H1 (cell line): ENCODE results near the gene MYOG. TPM values are rescaled to one million over a fixed set of nuclear protein-coding genes. Genes with fewer than 3 reads are reported as not detected.

Source experiments
- CTCF ChIA-PET: fragments of 300-600 bp; sonication (Branson Sonifier 250); formaldehyde crosslinking; loops from one replicate; lab custom pipeline; 2021; ENCODE audit not compliant: partially characterized antibody; lab: Charles Lee
- POLR2A ChIA-PET: fragments of 300-600 bp; sonication (Branson Sonifier 250); formaldehyde crosslinking; loops from one replicate; lab custom pipeline; 2021; ENCODE audit warnings: inconsistent platforms; ENCODE audit not compliant: partially characterized antibody; lab: Charles Lee
- DNase-seq, 2 experiments: peaks; one replicate each; pipeline versions ENCODE4 v3.0.0 to v3.0.0-alpha.2; 2010 to 2022; ENCODE audit warnings: low spot score in 2 of 2, low read depth in 1 of 2, mixed read lengths in 1 of 2
- FAIRE-seq: peaks from 2 replicates; lab custom pipeline; 2011; peaks lifted over from hg19 to GRCh38; lab: Jason Lieb, UNC
- H2AFZ ChIP-seq: 2 replicates; pipeline ENCODE4 v1.8.1; 2012; ENCODE audit warnings: low read length, inconsistent platforms
- H2AK5ac ChIP-seq: 2 replicates; pipeline ENCODE4 v1.6.1; 2013; ENCODE audit warnings: low read depth, low read length
- H2BK120ac ChIP-seq: replicated peaks from 2 replicates; pipeline ENCODE3; 2013; ENCODE audit warnings: low read depth, low read length, inconsistent platforms
- H2BK12ac ChIP-seq: 2 replicates; pipeline ENCODE4 v1.6.1; 2013; ENCODE audit warnings: low read depth, low read length
- H2BK15ac ChIP-seq: 2 replicates; pipeline ENCODE4 v1.6.1; 2013; ENCODE audit warnings: low read length
- H2BK20ac ChIP-seq: 2 replicates; pipeline ENCODE4 v1.6.1; 2013; ENCODE audit warnings: low read length
- H2BK5ac ChIP-seq: 2 replicates; pipeline ENCODE4 v1.6.1; 2013; ENCODE audit warnings: low read depth, low read length
- H3K14ac ChIP-seq: 2 replicates; pipeline ENCODE4 v1.6.1; 2013; ENCODE audit warnings: inconsistent platforms; ENCODE audit not compliant: insufficient read length
- H3K18ac ChIP-seq: 2 replicates; pipeline ENCODE4 v1.6.1; 2013; ENCODE audit warnings: low read length; ENCODE audit errors: extremely low read depth
- H3K23ac ChIP-seq: 2 replicates; pipeline ENCODE4 v1.6.1; 2013; ENCODE audit warnings: inconsistent platforms; ENCODE audit not compliant: insufficient read length
- H3K23me2 ChIP-seq: 2 replicates; pipeline ENCODE4 v1.6.1; 2013; ENCODE audit warnings: low read depth, low read length
- H3K27ac ChIP-seq: 2 replicates; pipeline ENCODE4 v1.6.1; 2011; ENCODE audit warnings: low read depth, low read length, inconsistent platforms
- H3K27me3 ChIP-seq, 4 experiments: replicated peaks in 1 of 4; 1 replicate in 1 of 4; 2 replicates in 3 of 4; pipeline versions ENCODE4 v1.6.1 to v1.8.1; 2011 to 2013; ENCODE audit warnings: low read length in 3 of 4, mild to moderate bottlenecking in 3 of 4, inconsistent platforms in 2 of 4, mixed read lengths in 2 of 4, moderate library complexity in 1 of 4; ENCODE audit not compliant: control insufficient read depth in 3 of 4, insufficient read depth in 3 of 4; ENCODE audit errors: extremely low read depth in 1 of 4
- H3K36me3 ChIP-seq, 4 experiments: 2 replicates each; pipeline versions ENCODE4 v1.6.1 to v1.8.1; 2011 to 2013; ENCODE audit warnings: mild to moderate bottlenecking in 4 of 4, low read length in 3 of 4, moderate library complexity in 2 of 4, control low read depth in 1 of 4, inconsistent platforms in 1 of 4; ENCODE audit not compliant: insufficient read depth in 4 of 4, control insufficient read depth in 2 of 4
- H3K4ac ChIP-seq: replicated peaks from 2 replicates; pipeline ENCODE3; 2013; ENCODE audit warnings: low read length, low read depth, mixed read lengths, inconsistent platforms; ENCODE audit not compliant: insufficient read length
- H3K4me1 ChIP-seq, 4 experiments: replicated peaks in 1 of 4; 1 replicate in 1 of 4; 2 replicates in 3 of 4; pipeline versions ENCODE4 v1.6.1 to v1.8.1; 2011 to 2013; ENCODE audit warnings: low read length in 3 of 4, inconsistent platforms in 2 of 4, mixed read lengths in 1 of 4; ENCODE audit not compliant: insufficient read depth in 4 of 4, control insufficient read depth in 3 of 4
- H3K4me2 ChIP-seq, 2 experiments: 2 replicates each; pipeline versions ENCODE4 v1.6.1 to v1.8.1; 2011 to 2013; ENCODE audit warnings: low read depth in 2 of 2, low read length in 2 of 2, control low read depth in 1 of 2, inconsistent platforms in 1 of 2, mild to moderate bottlenecking in 1 of 2; ENCODE audit not compliant: insufficient read depth in 1 of 2
- H3K4me3 ChIP-seq, 4 experiments: fragments of 200-600, 300-600 bp in 1 of 4; sonication (generic), shearing (Covaris generic), sonication (Bioruptor Twin) in 1 of 4; 2 replicates each; pipeline versions ENCODE4 v1.5.1 to v1.8.1; 2011 to 2016; ENCODE audit warnings: low read length in 4 of 4, low read depth in 3 of 4, control low read depth in 2 of 4, inconsistent platforms in 2 of 4, mild to moderate bottlenecking in 2 of 4, mixed read lengths in 1 of 4, moderate library complexity in 1 of 4; ENCODE audit not compliant: insufficient read depth in 2 of 4; ENCODE audit errors: extremely low read depth in 1 of 4
- H3K56ac ChIP-seq: replicated peaks from 2 replicates; pipeline ENCODE3; 2013; ENCODE audit warnings: low read depth, mild to moderate bottlenecking, mixed read lengths, low read length, inconsistent platforms; ENCODE audit not compliant: insufficient read length
- H3K79me1 ChIP-seq: 2 replicates; pipeline ENCODE4 v1.6.1; 2013; ENCODE audit warnings: low read depth, low read length, control low read depth
- H3K79me2 ChIP-seq, 2 experiments: 2 replicates each; pipeline versions ENCODE4 v1.6.1 to v1.8.1; 2012 to 2013; ENCODE audit warnings: low read length in 2 of 2, mild to moderate bottlenecking in 2 of 2, inconsistent platforms in 1 of 2; ENCODE audit not compliant: insufficient read depth in 2 of 2, control insufficient read depth in 1 of 2
- H3K9ac ChIP-seq, 4 experiments: replicated peaks in 1 of 4; 1 replicate in 1 of 4; 2 replicates in 3 of 4; pipeline versions ENCODE4 v1.6.1 to v1.8.1; 2011 to 2013; ENCODE audit warnings: low read depth in 3 of 4, low read length in 3 of 4, control low read depth in 2 of 4, mild to moderate bottlenecking in 2 of 4, moderate library complexity in 2 of 4, inconsistent platforms in 1 of 4; ENCODE audit errors: extremely low read depth in 1 of 4
- H3K9me3 ChIP-seq, 2 experiments: 2 replicates each; pipeline versions ENCODE4 v1.6.1 to v1.8.1; 2012 to 2013; ENCODE audit warnings: mild to moderate bottlenecking in 2 of 2, moderate library complexity in 2 of 2, control low read depth in 1 of 2, inconsistent platforms in 1 of 2, low read depth in 1 of 2, low read length in 1 of 2, mixed read lengths in 1 of 2; ENCODE audit not compliant: insufficient read depth in 2 of 2
- H4K20me1 ChIP-seq, 2 experiments: replicated peaks in 1 of 2; 2 replicates each; pipeline versions ENCODE3 to v1.8.1; 2011 to 2013; ENCODE audit warnings: inconsistent platforms in 2 of 2, low read length in 2 of 2, mild to moderate bottlenecking in 1 of 2; ENCODE audit not compliant: insufficient read depth in 2 of 2, control insufficient read depth in 1 of 2
- H4K5ac ChIP-seq: 2 replicates; pipeline ENCODE4 v1.6.1; 2013; ENCODE audit warnings: low read length, low read depth, mixed read lengths, inconsistent platforms; ENCODE audit not compliant: insufficient read length
- H4K8ac ChIP-seq: 2 replicates; pipeline ENCODE4 v1.8.0; 2013; ENCODE audit warnings: mild to moderate bottlenecking, moderate library complexity, low read length, inconsistent platforms; ENCODE audit not compliant: insufficient read depth; ENCODE audit errors: extremely low read depth
- H4K91ac ChIP-seq: replicated peaks from 2 replicates; pipeline ENCODE3; 2013; ENCODE audit warnings: low read length, mixed read lengths, inconsistent platforms; ENCODE audit not compliant: insufficient read length
- ASH2L ChIP-seq: fragments of 200-600, 300-600 bp; sonication (generic); IDR thresholded peaks from one replicate; pipeline ENCODE4 v1.7.1; 2017; ENCODE audit warnings: low read length
- BCL11A ChIP-seq, 2 experiments: IDR thresholded peaks; one replicate each; pipeline ENCODE4 v1.6.1; 2011; ENCODE audit warnings: low read depth in 2 of 2, low read length in 2 of 2, mild to moderate bottlenecking in 2 of 2
- CBX8 ChIP-seq: fragments of 300-800, 300-1000 bp; sonication (generic); IDR thresholded peaks from 2 replicates; pipeline ENCODE4 v1.7.1; 2016; ENCODE audit warnings: low read depth, low read length, borderline replicate concordance
- CEBPB ChIP-seq: IDR thresholded peaks from 2 replicates; pipeline ENCODE4 v1.6.1; 2012; ENCODE audit warnings: low read depth, low read length
- GTF2F1 ChIP-seq: IDR thresholded peaks from 2 replicates; pipeline ENCODE4 v1.6.1; 2012; ENCODE audit warnings: low read depth, low read length, improper control_type of control experiment, borderline replicate concordance
- KDM1A ChIP-seq: fragments of 200-600, 300-600 bp; sonication (generic); IDR thresholded peaks from 2 replicates; pipeline ENCODE4 v1.7.1; 2016; ENCODE audit warnings: mild to moderate bottlenecking, low read length, borderline replicate concordance
- PHF8 ChIP-seq: fragments of 200-600 bp; sonication (generic); conservative IDR thresholded peaks from 2 replicates; pipeline ENCODE4 v1.7.1; 2012; ENCODE audit warnings: low read depth, mild to moderate bottlenecking, inconsistent platforms, low read length, moderate library complexity
- POLR2A ChIP-seq, 2 experiments: IDR thresholded peaks; 1 replicate in 1 of 2; 2 replicates in 1 of 2; pipeline ENCODE4 v1.6.1; 2011; ENCODE audit warnings: low read depth in 2 of 2, low read length in 2 of 2, mild to moderate bottlenecking in 2 of 2; ENCODE audit errors: control extremely low read depth in 1 of 2
- RFX5 ChIP-seq: IDR thresholded peaks from 2 replicates; pipeline ENCODE4 v1.6.1; 2011; ENCODE audit warnings: low read depth, low read length, improper control_type of control experiment, borderline replicate concordance
- SIN3A ChIP-seq, 2 experiments: IDR thresholded peaks in 1 of 2; conservative IDR thresholded peaks in 1 of 2; 2 replicates each; pipeline ENCODE4 v1.6.1; 2011 to 2012; ENCODE audit warnings: low read length in 2 of 2, improper control_type of control experiment in 1 of 2, low read depth in 1 of 2, mild to moderate bottlenecking in 1 of 2
- SP4 ChIP-seq: IDR thresholded peaks from 2 replicates; pipeline ENCODE4 v1.6.1; 2012; ENCODE audit warnings: low read length, inconsistent platforms
- SRF ChIP-seq: IDR thresholded peaks from 2 replicates; pipeline ENCODE4 v1.6.1; 2011; ENCODE audit warnings: mild to moderate bottlenecking, low read depth, low read length, moderate library complexity
- TBP ChIP-seq: IDR thresholded peaks from 2 replicates; pipeline ENCODE4 v1.6.1; 2011; ENCODE audit warnings: low read depth, low read length, improper control_type of control experiment
- TCF12 ChIP-seq: IDR thresholded peaks from 2 replicates; pipeline ENCODE4 v1.6.1; 2011; ENCODE audit warnings: low read depth, mild to moderate bottlenecking, low read length
- WGBS, 2 experiments: shearing (Covaris generic) in 1 of 2; methylation state at CpG; one replicate each; pipeline versions ENCODE4 v1.1.6 to v1.1.7; 2013 to 2015; ENCODE audit warnings: low lambda C conversion rate in 2 of 2, mixed read lengths in 2 of 2, inconsistent platforms in 1 of 2, low coverage in 1 of 2, missing lambda C conversion rate in 1 of 2; ENCODE audit not compliant: insufficient replicate concordance in 2 of 2, insufficient coverage in 1 of 2, insufficient read length in 1 of 2; ENCODE audit errors: extremely low coverage in 1 of 2, missing lambda C conversion rate in 1 of 2; 5-methylcytosine and 5-hydroxymethylcytosine counted together
- polyA plus RNA-seq, 7 experiments: library from polyadenylated mRNA; depleted of rRNA in 3 of 7; stranded (reverse) in 5 of 7; unstranded in 2 of 7; fragments of >200 nt in 5 of 7; fragments of 200-250 nt in 2 of 7; gene quantifications; 1 replicate in 5 of 7; 2 replicates in 1 of 7; 4 replicates in 1 of 7; pipeline versions ENCODE4 v1.2.1 to v1.2.3, GENCODE V29; 2011 to 2013; ENCODE audit warnings: missing spikeins in 2 of 7, mixed read lengths in 2 of 7
- total RNA-seq: library from RNA; stranded (reverse); fragmentation: NEBNext Ultra II Directional; extraction: Animal tissue kit (Norgen Biotek cat#: 25700); gene quantifications from 2 replicates; pipeline ENCODE4 v1.2.1, GENCODE V29; 2021

Gene MYOG
- total and polyA plus RNA-seq, 2 of the 8 experiments (the other 6 are each of a cell fraction or from before 2014, with no cell fraction given): not detected

- no peak overlapping the region for H3K9ac ChIP-seq
- H3K4ac ChIP-seq: no peak overlapping the region
- H2BK20ac ChIP-seq: no peak overlapping the region
- no peak overlapping the region for H3K56ac ChIP-seq
- peaks cover 3 to 16% of the 10 kb centered on the region in 2 experiments; a peak in 2 of 4 replicates for H3K9me3 ChIP-seq
- H3K18ac ChIP-seq: no peak overlapping the region
- no peak overlapping the region for H3K4me3 ChIP-seq
- H2AK5ac ChIP-seq: no peak overlapping the region
- no peaks in the 10 kb centered on the region for H3K79me2 ChIP-seq
- no peak overlapping the region for H2BK12ac ChIP-seq
- ChIA-PET POLR2A (interaction anchor here (0.7 kb wide), 1 partner anchor 10 kb away, joined by 3 read pairs; no protein-coding TSS in a partner anchor), CTCF (interaction anchor here (0.6 to 4.0 kb wide), 4 partner anchors 9 to 173 kb away, joined by 3 to 13 read pairs (median 6); no protein-coding TSS in a partner anchor)
- no peak overlapping the region for H3K4me2 ChIP-seq
- H3K27ac ChIP-seq: no peak overlapping the region
- H3K4me1 ChIP-seq: peaks cover 0 to 3% (median 0%) of the 10 kb centered on the region in 4 experiments; a peak in 1 of 7 replicates
- H3K79me1 ChIP-seq: no peaks in the 10 kb centered on the region
- H3K36me3 ChIP-seq: no peaks in the 10 kb centered on the region
- no peak overlapping the region for H3K14ac ChIP-seq
- no peak overlapping the region for H2BK15ac ChIP-seq
- no peak overlapping the region for H2BK5ac ChIP-seq
- H2AFZ ChIP-seq: no peak overlapping the region
- H4K20me1 ChIP-seq: no peaks in the 10 kb centered on the region
- no peak overlapping the region for H2BK120ac ChIP-seq
- peaks cover 1% of the 10 kb centered on the region; the same call in 1 of the 2 replicates for H3K23me2 ChIP-seq
- 75% methylated on average over 1 of the region's 1 CpG; no CpG with 5 or more reads in 1 of the 2 experiments for WGBS, 2 experiments
- no peak overlapping the region for H4K5ac ChIP-seq
- no peak overlapping the region for H3K23ac ChIP-seq
- FAIRE-seq (no peak), DNase-seq (no peak)
- H4K91ac ChIP-seq: no peak overlapping the region
- no peak overlapping the region for H4K8ac ChIP-seq
- no peaks in the 10 kb centered on the region for H3K27me3 ChIP-seq
- TF ChIP-seq RFX5 (no peak), TBP (no peak), TCF12 (no peak), BCL11A (IDR thresholded peaks at IDR 0.05; ENCODE audit: low read depth in 2 of 2, low read length in 2 of 2) (no peak), SRF (no peak), SIN3A (conservative IDR thresholded peaks at IDR 0.05 in 1 of 2, IDR thresholded peaks at IDR 0.05 in 1 of 2; ENCODE audit: low read depth in 1 of 2, low read length in 2 of 2) (no peak), PHF8 (no peak), SP4 (no peak), KDM1A (no peak), ASH2L (no peak), CEBPB (no peak), CBX8 (no peak), GTF2F1 (no peak), POLR2A (IDR thresholded peaks at IDR 0.05; ENCODE audit: control extremely low read depth in 1 of 2, low read depth in 2 of 2, low read length in 2 of 2) (no peak)
Observed at GRCh38 chr1:203093754-203094410, 8.1 kb upstream of the MYOG start.
